Measurements from ENCODE around the gene EDN1.

DNA sequence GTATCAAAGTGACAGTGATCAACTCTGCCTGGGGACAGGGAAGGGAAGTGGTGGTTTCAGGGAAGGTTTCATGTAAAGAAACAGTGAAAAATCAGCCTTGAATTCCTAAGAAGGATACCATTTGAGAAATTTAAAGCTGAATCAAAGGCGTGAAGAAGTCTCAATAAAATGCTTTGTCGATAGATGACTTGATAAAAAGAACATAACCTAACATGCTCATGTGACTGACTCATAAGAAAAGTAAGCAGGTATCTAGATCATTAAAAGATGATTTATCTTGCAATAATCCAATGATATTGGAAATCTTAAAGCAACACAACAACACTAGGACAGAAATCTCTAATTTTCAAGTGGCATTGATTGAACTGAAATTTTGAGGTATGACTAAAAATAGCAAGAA lies 14.3 kb downstream of the EDN1 start:
- TF ChIP-seq, protein P1, sequence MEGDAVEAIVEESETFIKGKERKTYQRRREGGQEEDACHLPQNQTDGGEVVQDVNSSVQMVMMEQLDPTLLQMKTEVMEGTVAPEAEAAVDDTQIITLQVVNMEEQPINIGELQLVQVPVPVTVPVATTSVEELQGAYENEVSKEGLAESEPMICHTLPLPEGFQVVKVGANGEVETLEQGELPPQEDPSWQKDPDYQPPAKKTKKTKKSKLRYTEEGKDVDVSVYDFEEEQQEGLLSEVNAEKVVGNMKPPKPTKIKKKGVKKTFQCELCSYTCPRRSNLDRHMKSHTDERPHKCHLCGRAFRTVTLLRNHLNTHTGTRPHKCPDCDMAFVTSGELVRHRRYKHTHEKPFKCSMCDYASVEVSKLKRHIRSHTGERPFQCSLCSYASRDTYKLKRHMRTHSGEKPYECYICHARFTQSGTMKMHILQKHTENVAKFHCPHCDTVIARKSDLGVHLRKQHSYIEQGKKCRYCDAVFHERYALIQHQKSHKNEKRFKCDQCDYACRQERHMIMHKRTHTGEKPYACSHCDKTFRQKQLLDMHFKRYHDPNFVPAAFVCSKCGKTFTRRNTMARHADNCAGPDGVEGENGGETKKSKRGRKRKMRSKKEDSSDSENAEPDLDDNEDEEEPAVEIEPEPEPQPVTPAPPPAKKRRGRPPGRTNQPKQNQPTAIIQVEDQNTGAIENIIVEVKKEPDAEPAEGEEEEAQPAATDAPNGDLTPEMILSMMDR (IDR thresholded peaks at IDR 0.05; ENCODE audit: low read depth, low read length) = no peak
- no peak for TF ChIP-seq POLR2A (IDR thresholded peaks at IDR 0.05; ENCODE audit: extremely low read depth, insufficient read length)

Data from NB4 (cell line).